H54 (cell line): Measurements from ENCODE around the gene TMEM209.
"Not testable (repeated sequence)": the region's sequence is repeated elsewhere in the genome, so short reads cannot be mapped to it uniquely, and the experiment has no call there.

ENCODE experiments used
- DNase-seq: peaks from one replicate; pipeline ENCODE4 v3.0.0; 2011; ENCODE audit warnings: low spot score, mixed read lengths; ENCODE audit not compliant: insufficient read length
- FAIRE-seq: peaks from 3 replicates; lab custom pipeline; 2011; peaks lifted over from hg19 to GRCh38; lab: Jason Lieb, UNC
- POLR2A ChIP-seq: IDR thresholded peaks from 2 replicates; pipeline ENCODE4 v1.6.1; 2011; ENCODE audit warnings: low read depth, mild to moderate bottlenecking, low read length

Gene TMEM209

GRCh38 chr7:130227883-130228575 lies 22.8 kb upstream of the TMEM209 start:
- DNase-seq = no peak
- no peak for TF ChIP-seq POLR2A
- FAIRE-seq = no peak

GRCh38 chr7:130226333-130226732 lies 21.1 kb upstream of the TMEM209 start:
- no peak for TF ChIP-seq POLR2A
- DNase-seq (no peak), FAIRE-seq (no peak)

- FAIRE-seq = peak; percentile 41
- DNase-seq = not testable (repeated sequence)
Measured at GRCh38 chr7:130224923-130225322, 19.7 kb upstream of the TMEM209 start.

- DNase-seq (no peak), FAIRE-seq (no peak)
- no peak for TF ChIP-seq POLR2A
Measured at GRCh38 chr7:130224210-130224609, 19.0 kb upstream of the TMEM209 start.

GRCh38 chr7:130223646-130224045 lies 18.4 kb upstream of the TMEM209 start:
- no peak for FAIRE-seq
- DNase-seq = no peak
- TF ChIP-seq POLR2A = no peak

GRCh38 chr7:130221746-130222145 lies 16.5 kb upstream of the TMEM209 start:
- FAIRE-seq (no peak), DNase-seq (no peak)
- TF ChIP-seq POLR2A = no peak

GRCh38 chr7:130219871-130220270 lies 14.7 kb upstream of the TMEM209 start:
- DNase-seq (no peak), FAIRE-seq (no peak)
- TF ChIP-seq POLR2A = no peak

- no peak for DNase-seq
- TF ChIP-seq POLR2A = no peak
- FAIRE-seq = no peak
Measured at GRCh38 chr7:130218806-130219620, 13.8 kb upstream of the TMEM209 start.

- FAIRE-seq = no peak
Measured at GRCh38 chr7:130216750-130217149, 11.5 kb upstream of the TMEM209 start.

GRCh38 chr7:130216025-130216424 lies 10.8 kb upstream of the TMEM209 start:
- TF ChIP-seq POLR2A = no peak
- no peak for DNase-seq
- no peak for FAIRE-seq

More at GRCh38 chr7:130216750-130217149, 11.5 kb upstream of the TMEM209 start:
- DNase-seq = no peak
- TF ChIP-seq POLR2A = no peak

- TF ChIP-seq POLR2A = no peak
- DNase-seq = no peak
- no peak for FAIRE-seq
Measured at GRCh38 chr7:130213828-130214227, 8.6 kb upstream of the TMEM209 start.

- FAIRE-seq (no peak), DNase-seq (no peak)
- no peak for TF ChIP-seq POLR2A
Measured at GRCh38 chr7:130210181-130210935, 5.2 kb upstream of the TMEM209 start.

GRCh38 chr7:130208516-130208915 lies 3.3 kb upstream of the TMEM209 start:
- no peak for TF ChIP-seq POLR2A
- DNase-seq (no peak), FAIRE-seq (no peak)

- no peak for FAIRE-seq
- TF ChIP-seq POLR2A = no peak
- DNase-seq = peak; percentile 37
Measured at GRCh38 chr7:130207642-130208041, 2.4 kb upstream of the TMEM209 start, which contains the start of gene SSMEM1. TSS of gene SSMEM1 (plus strand) at chr7:130207860. CDS start at chr7:130207911, 51 bp downstream.
